Hepatocyte (in vitro differentiated cells): ENCODE measurements around the gene AJUBA. TPM values are rescaled to one million over a fixed set of nuclear protein-coding genes. Genes with fewer than 3 reads are reported as not detected.

Experiments
- DNase-seq: peaks from one replicate; pipeline ENCODE4 v3.0.0-alpha.2; 2016; ENCODE audit warnings: low spot score
- H2AFZ ChIP-seq: fragments of 200-600 bp; sonication (generic); 2 replicates; pipeline ENCODE4 v1.6.0; 2016; ENCODE audit warnings: antibody characterized with exemption, mild to moderate bottlenecking
- H3K27ac ChIP-seq: fragments of 200-600 bp; sonication (generic); 2 replicates; pipeline ENCODE4 v1.5.1; 2016; ENCODE audit warnings: mild to moderate bottlenecking
- H3K27me3 ChIP-seq: fragments of 200-600 bp; sonication (generic); 2 replicates; pipeline ENCODE4 v1.6.1; 2016
- H3K36me3 ChIP-seq: fragments of 200-600 bp; sonication (generic); replicated peaks from 2 replicates; pipeline ENCODE4 v1.5.1; 2016; ENCODE audit warnings: low read depth; ENCODE audit not compliant: insufficient read depth
- H3K4me1 ChIP-seq: fragments of 200-600 bp; sonication (generic); 2 replicates; pipeline ENCODE4 v1.5.1; 2016; ENCODE audit warnings: mild to moderate bottlenecking, moderate library complexity; ENCODE audit not compliant: insufficient read depth
- H3K4me2 ChIP-seq: fragments of 200-600 bp; sonication (generic); 2 replicates; pipeline ENCODE4 v1.6.0; 2016
- H3K4me3 ChIP-seq: fragments of 200-600 bp; sonication (generic); 2 replicates; pipeline ENCODE4 v1.5.1; 2016; ENCODE audit warnings: mild to moderate bottlenecking
- H3K79me2 ChIP-seq: fragments of 200-600 bp; sonication (generic); 2 replicates; pipeline ENCODE4 v1.6.0; 2017; ENCODE audit warnings: mild to moderate bottlenecking
- H3K9me2 ChIP-seq: fragments of 200-600 bp; sonication (generic); replicated peaks from 2 replicates; pipeline ENCODE4 v1.6.0; 2017; ENCODE audit warnings: mild to moderate bottlenecking; ENCODE audit not compliant: insufficient read depth
- H3K9me3 ChIP-seq: fragments of 200-600 bp; sonication (generic); 2 replicates; pipeline ENCODE4 v1.5.1; 2016; ENCODE audit warnings: low read depth, mild to moderate bottlenecking
- H4K20me1 ChIP-seq: fragments of 200-600 bp; sonication (generic); 2 replicates; pipeline ENCODE4 v1.6.0; 2016; ENCODE audit warnings: mild to moderate bottlenecking; ENCODE audit not compliant: insufficient read depth, poor library complexity, severe bottlenecking
- EZH2 ChIP-seq: fragments of 200-600 bp; sonication (generic); IDR thresholded peaks from 2 replicates; pipeline ENCODE4 v1.6.1; 2016; ENCODE audit warnings: antibody characterized with exemption, mild to moderate bottlenecking, borderline replicate concordance
- EZH2phosphoT487 ChIP-seq: fragments of 200-600 bp; sonication (generic); IDR thresholded peaks from one replicate; pipeline ENCODE4 v1.6.1; 2018; ENCODE audit warnings: antibody characterized with exemption, mild to moderate bottlenecking, low read depth, moderate library complexity; ENCODE audit not compliant: unreplicated experiment, severe bottlenecking
- WGBS: methylation state at CpG from one replicate; pipeline ENCODE4 v1.1.6; 2016; ENCODE audit warnings: low lambda C conversion rate; ENCODE audit errors: missing lambda C conversion rate; 5-methylcytosine and 5-hydroxymethylcytosine counted together
- polyA plus RNA-seq: library from polyadenylated mRNA; unstranded; fragments of >200 nt; fragmentation: Nextera tagmentation; extraction: Ambion mirVana; gene quantifications from 2 replicates; pipeline ENCODE4 v1.2.1, GENCODE V29; 2016
- total RNA-seq: library from RNA; depleted of rRNA; stranded (reverse); fragments of >200 nt; gene quantifications from 2 replicates; pipeline ENCODE4 v1.2.3, GENCODE V29; 2014
- TF ChIP-seq, protein P1 (sequence below): fragments of 200-600 bp; sonication (generic); IDR thresholded peaks from 2 replicates; pipeline ENCODE4 v1.5.1; 2016; ENCODE audit warnings: antibody characterized with exemption, mild to moderate bottlenecking; ENCODE audit not compliant: poor library complexity

The AJUBA gene
- total and polyA plus RNA-seq, 2 experiments from 2014 or later, result 43.2 to 80.8 TPM

- Histone ChIP-seq H3K9me3 (no peaks in the 10 kb centered on the region), H4K20me1 (no peaks in the 10 kb centered on the region), H3K4me1 (peaks cover 25% of the 10 kb centered on the region), H3K4me2 (peak overlapping the region; percentile 88), H3K9me2 (no peaks in the 10 kb centered on the region), H2AFZ (no peak overlapping the region), H3K4me3 (no peak overlapping the region), H3K27ac (peak overlapping the region; percentile 18), H3K36me3 (no peaks in the 10 kb centered on the region), H3K79me2 (peaks cover 31% of the 10 kb centered on the region), H3K27me3 (no peaks in the 10 kb centered on the region)
- TF ChIP-seq, protein P1, sequence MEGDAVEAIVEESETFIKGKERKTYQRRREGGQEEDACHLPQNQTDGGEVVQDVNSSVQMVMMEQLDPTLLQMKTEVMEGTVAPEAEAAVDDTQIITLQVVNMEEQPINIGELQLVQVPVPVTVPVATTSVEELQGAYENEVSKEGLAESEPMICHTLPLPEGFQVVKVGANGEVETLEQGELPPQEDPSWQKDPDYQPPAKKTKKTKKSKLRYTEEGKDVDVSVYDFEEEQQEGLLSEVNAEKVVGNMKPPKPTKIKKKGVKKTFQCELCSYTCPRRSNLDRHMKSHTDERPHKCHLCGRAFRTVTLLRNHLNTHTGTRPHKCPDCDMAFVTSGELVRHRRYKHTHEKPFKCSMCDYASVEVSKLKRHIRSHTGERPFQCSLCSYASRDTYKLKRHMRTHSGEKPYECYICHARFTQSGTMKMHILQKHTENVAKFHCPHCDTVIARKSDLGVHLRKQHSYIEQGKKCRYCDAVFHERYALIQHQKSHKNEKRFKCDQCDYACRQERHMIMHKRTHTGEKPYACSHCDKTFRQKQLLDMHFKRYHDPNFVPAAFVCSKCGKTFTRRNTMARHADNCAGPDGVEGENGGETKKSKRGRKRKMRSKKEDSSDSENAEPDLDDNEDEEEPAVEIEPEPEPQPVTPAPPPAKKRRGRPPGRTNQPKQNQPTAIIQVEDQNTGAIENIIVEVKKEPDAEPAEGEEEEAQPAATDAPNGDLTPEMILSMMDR, result peak; percentile 74
- TF ChIP-seq EZH2phosphoT487, result no peak
- WGBS, result 93% methylated on average over 6 of the region's 6 CpGs
- DNase-seq, result peak; percentile 74
Measured at GRCh38 chr14:22973217-22974032, 8.9 kb downstream of the AJUBA start.

GRCh38 chr14:22972313-22972930 lies 9.9 kb downstream of the AJUBA start:
- no peaks in the 10 kb centered on the region for H3K9me3 ChIP-seq
- peaks cover 17% of the 10 kb centered on the region for H3K4me1 ChIP-seq
- no peak overlapping the region for H3K4me2 ChIP-seq
- H3K9me2 ChIP-seq, result no peaks in the 10 kb centered on the region
- peaks cover 27% of the 10 kb centered on the region for H3K79me2 ChIP-seq
- no peaks in the 10 kb centered on the region for H3K27me3 ChIP-seq
- H3K36me3 ChIP-seq, result no peaks in the 10 kb centered on the region
- TF ChIP-seq, protein P1, result no peak
- TF ChIP-seq EZH2 (no peak), EZH2phosphoT487 (no peak)
- H3K4me3 ChIP-seq, result no peak overlapping the region
- no peaks in the 10 kb centered on the region for H4K20me1 ChIP-seq
- WGBS, result 93% methylated on average over 2 of the region's 2 CpGs
- DNase-seq, result no peak
- H2AFZ ChIP-seq, result no peak overlapping the region
- H3K27ac ChIP-seq, result no peak overlapping the region

- H3K27me3 ChIP-seq, result no peaks in the 10 kb centered on the region
- TF ChIP-seq, protein P1, result no peak
- TF ChIP-seq EZH2phosphoT487 (no peak), EZH2 (no peak)
- peaks cover 24% of the 10 kb centered on the region for H3K79me2 ChIP-seq
- H3K4me2 ChIP-seq, result no peak overlapping the region
- H2AFZ ChIP-seq, result no peak overlapping the region
- no peaks in the 10 kb centered on the region for H4K20me1 ChIP-seq
- H3K36me3 ChIP-seq, result no peaks in the 10 kb centered on the region
- H3K9me2 ChIP-seq, result no peaks in the 10 kb centered on the region
- H3K9me3 ChIP-seq, result no peaks in the 10 kb centered on the region
- DNase-seq, result no peak
- no peak overlapping the region for H3K4me3 ChIP-seq
- 100% methylated on average over 1 of the region's 1 CpG for WGBS
- peaks cover 12% of the 10 kb centered on the region for H3K4me1 ChIP-seq
- no peak overlapping the region for H3K27ac ChIP-seq
Measured at GRCh38 chr14:22971152-22971551, 11.2 kb downstream of the AJUBA start.
